SH-SY5Y (cell line): Measurements from ENCODE around the gene GBA3.

Experiments used
- GATA2 ChIP-seq: IDR thresholded peaks from 2 replicates; pipeline ENCODE4 v1.6.1; 2011; ENCODE audit warnings: mild to moderate bottlenecking, low read depth, low read length
- GATA3 ChIP-seq: IDR thresholded peaks from 2 replicates; pipeline ENCODE4 v1.6.1; 2011; ENCODE audit warnings: low read depth, mild to moderate bottlenecking, low read length, moderate library complexity

- TF ChIP-seq GATA3 (no peak), GATA2 (no peak)
These were observed 49.0 kb downstream of the GBA3 start for GRCh38 chr4:22741744-22742143.
